K562 (cell line): ENCODE measurements around the gene RECK. TPM values are rescaled to one million over a fixed set of nuclear protein-coding genes. Genes with fewer than 3 reads are reported as not detected.

Experiments
- ATAC-seq: fragments of 200-7000 bp; cut with Tn5 transposase; 3 replicates; pipeline ENCODE4 v1.9.1; 2020; ENCODE audit warnings: moderate library complexity
- BruUV-seq: library from RNA; stranded (reverse); fragments of 400-500 nt; replicated peaks from 2 replicates; lab custom pipeline; 2021; lab: Mats Ljungman, UMichigan
- CTCF ChIA-PET: fragments of 300-600 bp; formaldehyde crosslinking; extraction: SDS; loops from one replicate; lab custom pipeline; 2021; ENCODE audit warnings: low intra/inter-chr PET ratio; lab: Yijun Ruan, JAX
- POLR2A ChIA-PET: fragments of 300-600, 350-650 bp; sonication (Branson Sonifier 250); formaldehyde crosslinking; extraction: SDS; loops from one replicate; lab custom pipeline; 2021; ENCODE audit warnings: antibody characterized with exemption, inconsistent platforms; lab: Yijun Ruan, JAX
- DNase-seq, 4 experiments: peaks; one replicate each; pipeline versions ENCODE4 v3.0.0 to v3.0.0-alpha.2; 2011 to 2018; ENCODE audit warnings: low spot score in 3 of 4, mixed read lengths in 3 of 4; ENCODE audit errors: extremely low read depth in 1 of 4
- FAIRE-seq: peaks from 2 replicates; lab custom pipeline; 2011; peaks lifted over from hg19 to GRCh38; lab: Jason Lieb, UNC
- H2AFZ ChIP-seq: 2 replicates; pipeline ENCODE4 v1.6.0; 2011; ENCODE audit warnings: low read depth, low read length, control low read depth, inconsistent platforms
- H3K27ac ChIP-seq: fragments of 200-600 bp; 3 replicates; pipeline ENCODE4 v1.8.0; 2011; ENCODE audit warnings: low read depth, mild to moderate bottlenecking, control low read depth, inconsistent platforms, low read length, moderate library complexity, mixed read lengths; ENCODE audit errors: extremely low read depth
- H3K27me3 ChIP-seq, 2 experiments: fragments of 300-600 bp in 1 of 2; 2 replicates in 1 of 2; 3 replicates in 1 of 2; pipeline versions ENCODE4 v1.6.0 to v1.8.0; 2011; ENCODE audit warnings: inconsistent platforms in 2 of 2, low read length in 2 of 2, mild to moderate bottlenecking in 1 of 2, mixed read lengths in 1 of 2, moderate library complexity in 1 of 2; ENCODE audit not compliant: control insufficient read depth in 2 of 2, insufficient read depth in 2 of 2
- H3K36me3 ChIP-seq: fragments of 300-600 bp; 3 replicates; pipeline ENCODE4 v1.8.0; 2011; ENCODE audit warnings: mild to moderate bottlenecking, low read length, inconsistent platforms; ENCODE audit not compliant: control insufficient read depth, insufficient read depth
- H3K4me1 ChIP-seq, 2 experiments: fragments of 200-600 bp in 1 of 2; replicated peaks in 1 of 2; 2 replicates in 1 of 2; 3 replicates in 1 of 2; pipeline versions ENCODE4 v1.5.1 to v1.8.0; 2011; ENCODE audit warnings: inconsistent platforms in 2 of 2, low read length in 2 of 2, mild to moderate bottlenecking in 1 of 2, mixed read lengths in 1 of 2, moderate library complexity in 1 of 2; ENCODE audit not compliant: control insufficient read depth in 2 of 2, insufficient read depth in 2 of 2
- H3K4me2 ChIP-seq: 2 replicates; pipeline ENCODE4 v1.6.1; 2011; ENCODE audit warnings: low read length, control low read depth, inconsistent platforms, mixed read lengths; ENCODE audit not compliant: insufficient read depth
- H3K4me3 ChIP-seq: fragments of 200-600 bp; sonication (generic), shearing (Covaris generic); 2 replicates; pipeline ENCODE4 v1.5.1; 2016; ENCODE audit warnings: control low read depth, inconsistent platforms
- H3K79me2 ChIP-seq: fragments of 200-600 bp; 3 replicates; pipeline ENCODE4 v1.8.0; 2011; ENCODE audit warnings: low read length, inconsistent platforms; ENCODE audit not compliant: control insufficient read depth, insufficient read depth
- H3K9ac ChIP-seq, 2 experiments: 2 replicates each; pipeline versions ENCODE4 v1.6.0 to v1.6.1; 2011; ENCODE audit warnings: low read depth in 2 of 2, low read length in 2 of 2, control low read depth in 1 of 2, inconsistent platforms in 1 of 2, mild to moderate bottlenecking in 1 of 2, mixed read lengths in 1 of 2; ENCODE audit not compliant: insufficient read depth in 1 of 2
- H3K9me1 ChIP-seq: one replicate; pipeline ENCODE4 v1.6.0; 2011; ENCODE audit warnings: inconsistent platforms, mild to moderate bottlenecking, low read length, moderate library complexity; ENCODE audit not compliant: control insufficient read depth, insufficient read depth
- H3K9me3 ChIP-seq: replicated peaks from 2 replicates; pipeline ENCODE4 v1.5.1; 2011; ENCODE audit warnings: low read depth, low read length, inconsistent platforms; ENCODE audit not compliant: control insufficient read depth, insufficient read depth
- H4K20me1 ChIP-seq: replicated peaks from 2 replicates; pipeline ENCODE4 v1.6.1; 2011; ENCODE audit warnings: low read length, inconsistent platforms, mixed read lengths; ENCODE audit not compliant: control insufficient read depth, insufficient read depth
- ATF3 ChIP-seq, 2 experiments: fragments of 450-650 bp in 1 of 2; sonication (generic) in 1 of 2; formaldehyde crosslinking in 1 of 2; IDR thresholded peaks in 1 of 2; conservative IDR thresholded peaks in 1 of 2; 2 replicates each; pipeline versions ENCODE4 v1.6.1 to v1.8.1; 2016 to 2023; ENCODE audit warnings: mild to moderate bottlenecking in 2 of 2, moderate library complexity in 2 of 2, inconsistent platforms in 1 of 2, missing genetic modification reagents in 1 of 2
- C11orf30 ChIP-seq: fragments of 450-650 bp; IDR thresholded peaks from 2 replicates; pipeline ENCODE4 v1.6.1; 2016; ENCODE audit warnings: low read depth, mild to moderate bottlenecking
- CBFB ChIP-seq: sonication (generic); formaldehyde crosslinking; IDR thresholded peaks from 2 replicates; pipeline ENCODE4 v1.4.0; 2020; ENCODE audit warnings: mild to moderate bottlenecking, missing genetic modification reagents
- HNRNPUL1 ChIP-seq: fragments of 200-400 bp; formaldehyde crosslinking; IDR thresholded peaks from 2 replicates; pipeline ENCODE4 v1.6.1; 2017; ENCODE audit warnings: low read length
- MYC ChIP-seq, 2 experiments: fragments of 250-450 bp in 1 of 2; sonication (Bioruptor Pico) in 1 of 2; IDR thresholded peaks; 2 replicates each; pipeline versions ENCODE4 v1.5.1 to v1.6.1; 2012 to 2021; ENCODE audit warnings: low read depth in 2 of 2, borderline replicate concordance in 1 of 2, improper control_type of control experiment in 1 of 2, low read length in 1 of 2, mild to moderate bottlenecking in 1 of 2, moderate library complexity in 1 of 2
- NCOR1 ChIP-seq: fragments of 450-650 bp; IDR thresholded peaks from 2 replicates; pipeline ENCODE4 v1.6.1; 2016; ENCODE audit warnings: mild to moderate bottlenecking, moderate library complexity
- NFYB ChIP-seq: IDR thresholded peaks from 2 replicates; pipeline ENCODE4 v1.6.1; 2011; ENCODE audit warnings: mild to moderate bottlenecking, moderate library complexity; ENCODE audit not compliant: insufficient read length; ENCODE audit errors: extremely low read depth
- RAD51 ChIP-seq: fragments of 450-650 bp; IDR thresholded peaks from 2 replicates; pipeline ENCODE4 v1.7.1; 2016; ENCODE audit warnings: low read depth, mild to moderate bottlenecking, borderline replicate concordance
- RBM17 ChIP-seq: fragments of 200-400 bp; formaldehyde crosslinking; IDR thresholded peaks from 2 replicates; pipeline ENCODE4 v1.6.1; 2017; ENCODE audit warnings: low read depth, mild to moderate bottlenecking, low read length, borderline replicate concordance
- RBM25 ChIP-seq: fragments of 200-400 bp; formaldehyde crosslinking; IDR thresholded peaks from 2 replicates; pipeline ENCODE4 v1.6.1; 2018; ENCODE audit warnings: low read length, low read depth, moderate library complexity; ENCODE audit not compliant: severe bottlenecking
- RBM34 ChIP-seq: fragments of 200-400 bp; formaldehyde crosslinking; IDR thresholded peaks from 2 replicates; pipeline ENCODE4 v1.6.1; 2018; ENCODE audit warnings: low read length, borderline replicate concordance; ENCODE audit not compliant: insufficient read depth
- SMAD3 ChIP-seq: fragments of 450-650 bp; formaldehyde crosslinking; conservative IDR thresholded peaks from 2 replicates; pipeline ENCODE4 v1.4.0; 2020; ENCODE audit warnings: mild to moderate bottlenecking
- SMARCB1 ChIP-seq: IDR thresholded peaks from 2 replicates; pipeline ENCODE4 v1.6.1; 2011; ENCODE audit warnings: improper control_type of control experiment, low read depth; ENCODE audit not compliant: insufficient read length
- TCF15 ChIP-seq: fragments of 250-450 bp; sonication (Bioruptor Pico); IDR thresholded peaks from 2 replicates; pipeline ENCODE4 v1.8.0; 2022; ENCODE audit warnings: moderate library complexity, mild to moderate bottlenecking, inconsistent platforms
- ZNF316 ChIP-seq: fragments of 450-650 bp; IDR thresholded peaks from 2 replicates; pipeline ENCODE4 v1.6.1; 2016
- ZNF561 ChIP-seq: fragments of 450-650 bp; formaldehyde crosslinking; conservative IDR thresholded peaks from 2 replicates; pipeline ENCODE4 v1.4.0; 2020; ENCODE audit warnings: mild to moderate bottlenecking, moderate library complexity
- ZNF586 ChIP-seq: fragments of 450-650 bp; formaldehyde crosslinking; conservative IDR thresholded peaks from 2 replicates; pipeline ENCODE4 v1.4.0; 2020; ENCODE audit warnings: mild to moderate bottlenecking, moderate library complexity
- WGBS: fragments of 100-300 bp; shearing (Covaris generic); methylation state at CpG from one replicate; pipeline ENCODE4 v1.1.6; 2016; ENCODE audit warnings: low coverage, mixed read lengths; ENCODE audit not compliant: insufficient coverage; ENCODE audit errors: missing lambda C conversion rate; 5-methylcytosine and 5-hydroxymethylcytosine counted together
- in situ Hi-C: fragments of 300-500 bp; cut with MboI; formaldehyde crosslinking; loops from 4 replicates; pipeline ENCODE4 v1.15.0; 2018; ENCODE audit warnings: inconsistent platforms, mixed read lengths
- intact Hi-C: fragments of 100-400 bp; cut with micrococcal nuclease; formaldehyde crosslinking; loops from 2 replicates; pipeline ENCODE4 v1.14.2; 2022
- polyA plus RNA-seq, 8 experiments: library from polyadenylated mRNA; depleted of rRNA in 4 of 8; stranded (reverse) in 5 of 8; unstranded in 3 of 8; fragments of >200 nt; fragmentation: Nextera tagmentation in 2 of 8; fragmentation: Illumina TruSeq in 1 of 8; extraction: Ambion mirVana in 2 of 8; extraction: Trizol in 1 of 8; gene quantifications; 2 replicates each; pipeline versions ENCODE4 v1.2.1 to v1.2.3, GENCODE V29; 2011 to 2014; ENCODE audit warnings: inconsistent platforms in 1 of 8, missing spikeins in 1 of 8
- total RNA-seq, 7 experiments: library from RNA; depleted of rRNA in 6 of 7; stranded (reverse); fragments of >200 nt in 6 of 7; fragmentation: Illumina TruSeq in 2 of 7; extraction: Trizol in 2 of 7; gene quantifications; 2 replicates each; pipeline versions ENCODE4 v1.2.1 to v1.2.3, GENCODE V29; 2011 to 2021; ENCODE audit warnings: low replicate concordance in 1 of 7

The RECK gene
- total and polyA plus RNA-seq, 9 of the 15 experiments (the other 6 are each of a cell fraction or from before 2014, with no cell fraction given) = 0.04 to 0.36 (median 0.16) TPM

- TF ChIP-seq RBM17 (no peak), ZNF561 (CRISPR knock-in tag) (no peak), ZNF586 (no peak), CBFB (CRISPR knock-in tag) (no peak), ATF3 (IDR thresholded peaks at IDR 0.05) (no peak), ATF3 (CRISPR knock-in tag; conservative IDR thresholded peaks at IDR 0.05) (no peak), NCOR1 (no peak), SMAD3 (CRISPR knock-in tag) (no peak), MYC (IDR thresholded peaks at IDR 0.05; ENCODE audit: low read depth, low read length) (no peak), MYC (CRISPR knock-in tag; IDR thresholded peaks at IDR 0.05; ENCODE audit: borderline replicate concordance, low read depth) (no peak), RAD51 (no peak), TCF15 (CRISPR knock-in tag) (no peak)
These were observed 46.2 kb downstream of the RECK start (continued) for GRCh38 chr9:36082931-36083330.

- TF ChIP-seq RBM25 (peak; percentile 34), ZNF316 (peak; percentile 45), SMARCB1 (no peak), RBM34 (no peak), NFYB (peak; percentile 75), HNRNPUL1 (no peak), C11orf30 (peak; percentile 20; the same call in 1 of the 2 replicates)
- DNase-seq = peak in 3 of 4 experiments; percentile 9 to 15 (median 11)
- in situ Hi-C loops = no loop called here
- ChIA-PET CTCF (no interaction called here), POLR2A (no interaction called here)
- intact Hi-C loops = no loop called here
- Histone ChIP-seq H3K9me1 (no peaks in the 10 kb centered on the region), H2AFZ (no peak overlapping the region), H3K27ac (no peak overlapping the region), H3K27me3 (no peaks in the 10 kb centered on the region; a peak in 1 of 5 replicates), H3K9me3 (no peaks in the 10 kb centered on the region), H4K20me1 (no peaks in the 10 kb centered on the region), H3K4me3 (no peak overlapping the region), H3K36me3 (no peaks in the 10 kb centered on the region), H3K4me2 (no peak overlapping the region), H3K4me1 (no peaks in the 10 kb centered on the region), H3K79me2 (no peaks in the 10 kb centered on the region), H3K9ac (no peak overlapping the region)
- no TSS peak for BruUV-seq
- no peak for ATAC-seq
- FAIRE-seq = no peak
- 36% methylated on average over 7 of the region's 7 CpGs for WGBS
These were observed 49.7 kb downstream of the RECK start for GRCh38 chr9:36086442-36086841.
